ENCODE results near the gene SASH1.

DNA sequence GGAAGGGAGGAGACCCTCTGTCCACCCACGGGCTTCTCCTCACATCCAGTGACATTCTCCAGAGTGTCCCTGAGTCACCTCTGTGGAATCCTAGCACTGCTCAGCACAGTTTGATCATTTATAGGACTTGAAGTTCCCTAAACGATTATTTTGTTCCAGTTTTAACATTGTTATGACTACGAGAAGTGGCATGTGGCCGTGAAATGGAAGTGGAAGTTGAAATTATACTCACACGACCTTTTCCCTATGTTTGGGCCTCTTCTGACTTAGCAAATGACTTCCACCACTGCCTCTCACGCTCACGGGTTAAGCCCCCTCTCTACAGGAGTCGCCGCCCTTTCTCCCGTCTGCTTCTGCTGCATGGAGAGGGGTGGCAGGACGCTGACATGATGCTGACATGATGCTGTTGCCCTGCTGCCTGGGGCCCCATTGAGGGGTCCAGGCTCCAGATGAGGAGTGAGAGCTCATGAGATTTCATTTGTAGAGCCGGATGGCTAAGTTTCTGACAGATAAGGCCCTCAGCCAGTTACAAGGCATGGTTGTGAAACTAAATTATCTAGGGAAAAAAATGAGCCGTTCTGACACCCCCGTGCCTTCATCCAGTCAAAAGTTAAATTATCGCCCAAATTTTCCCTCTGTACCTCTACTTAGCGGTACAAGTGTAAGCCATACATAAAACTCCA, 250.6 kb downstream of the SASH1 start:
- TF ChIP-seq CTCF (IDR thresholded peaks at IDR 0.05) = no peak
- TF ChIP-seq POLR2AphosphoS5 (IDR thresholded peaks at IDR 0.05; ENCODE audit: low read depth, low read length) = no peak
- TF ChIP-seq, protein P1, sequence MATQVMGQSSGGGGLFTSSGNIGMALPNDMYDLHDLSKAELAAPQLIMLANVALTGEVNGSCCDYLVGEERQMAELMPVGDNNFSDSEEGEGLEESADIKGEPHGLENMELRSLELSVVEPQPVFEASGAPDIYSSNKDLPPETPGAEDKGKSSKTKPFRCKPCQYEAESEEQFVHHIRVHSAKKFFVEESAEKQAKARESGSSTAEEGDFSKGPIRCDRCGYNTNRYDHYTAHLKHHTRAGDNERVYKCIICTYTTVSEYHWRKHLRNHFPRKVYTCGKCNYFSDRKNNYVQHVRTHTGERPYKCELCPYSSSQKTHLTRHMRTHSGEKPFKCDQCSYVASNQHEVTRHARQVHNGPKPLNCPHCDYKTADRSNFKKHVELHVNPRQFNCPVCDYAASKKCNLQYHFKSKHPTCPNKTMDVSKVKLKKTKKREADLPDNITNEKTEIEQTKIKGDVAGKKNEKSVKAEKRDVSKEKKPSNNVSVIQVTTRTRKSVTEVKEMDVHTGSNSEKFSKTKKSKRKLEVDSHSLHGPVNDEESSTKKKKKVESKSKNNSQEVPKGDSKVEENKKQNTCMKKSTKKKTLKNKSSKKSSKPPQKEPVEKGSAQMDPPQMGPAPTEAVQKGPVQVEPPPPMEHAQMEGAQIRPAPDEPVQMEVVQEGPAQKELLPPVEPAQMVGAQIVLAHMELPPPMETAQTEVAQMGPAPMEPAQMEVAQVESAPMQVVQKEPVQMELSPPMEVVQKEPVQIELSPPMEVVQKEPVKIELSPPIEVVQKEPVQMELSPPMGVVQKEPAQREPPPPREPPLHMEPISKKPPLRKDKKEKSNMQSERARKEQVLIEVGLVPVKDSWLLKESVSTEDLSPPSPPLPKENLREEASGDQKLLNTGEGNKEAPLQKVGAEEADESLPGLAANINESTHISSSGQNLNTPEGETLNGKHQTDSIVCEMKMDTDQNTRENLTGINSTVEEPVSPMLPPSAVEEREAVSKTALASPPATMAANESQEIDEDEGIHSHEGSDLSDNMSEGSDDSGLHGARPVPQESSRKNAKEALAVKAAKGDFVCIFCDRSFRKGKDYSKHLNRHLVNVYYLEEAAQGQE (IDR thresholded peaks at IDR 0.05; ENCODE audit: insufficient read depth in 1 of 2, low read depth in 2 of 2, low read length in 1 of 2) = no peak
- TF ChIP-seq SIN3A (IDR thresholded peaks at IDR 0.05; ENCODE audit: borderline replicate concordance, insufficient read depth, low read depth, low read length) = no peak
